ENCODE data around the gene FAM124A. TPM values are rescaled to one million over a fixed set of nuclear protein-coding genes. Genes with fewer than 3 reads are reported as not detected.

FAM124A gene
- total and polyA plus RNA-seq, 2 donors from 2014 or later, result 3.5 to 7.7 TPM

DNA sequence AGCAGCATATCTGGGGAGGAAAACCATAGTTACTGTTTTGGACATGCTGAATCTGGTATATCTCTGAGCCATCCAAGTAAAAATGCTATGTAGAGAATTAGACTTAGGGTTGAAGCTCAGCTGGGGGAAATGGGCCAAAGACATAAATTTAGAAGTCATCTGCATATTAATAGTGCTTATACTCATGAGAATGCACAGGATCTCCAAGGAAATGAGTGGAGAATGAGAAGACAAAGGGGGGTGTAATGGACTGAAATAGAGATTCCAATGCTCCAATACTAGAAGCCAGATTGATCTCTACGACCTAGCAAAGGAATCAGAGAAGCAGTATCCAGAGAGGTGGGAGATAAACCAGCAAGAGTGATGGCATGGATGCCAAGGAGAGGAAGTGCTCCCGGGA is 10.3 kb upstream of the FAM124A start:
- no peaks in the 10 kb centered on the region for H3K36me3 ChIP-seq (ENCODE audit: control insufficient read depth in 2 of 3, insufficient read depth in 3 of 3, low read length in 3 of 3)
- H3K4me1 ChIP-seq (ENCODE audit: control insufficient read depth in 2 of 3, insufficient read depth in 2 of 3, low read depth in 1 of 3, low read length in 3 of 3), result peaks cover 0 to 7% (median 4%) of the 10 kb centered on the region in 3 donors
- H3K9me3 ChIP-seq (ENCODE audit: control insufficient read depth in 2 of 3, insufficient read depth in 1 of 3, low read length in 3 of 3), result no peaks in the 10 kb centered on the region
- FAIRE-seq (no peak), DNase-seq (no peak)
- peak overlapping the region in 1 of 2 donors; percentile 20 for H3K27ac ChIP-seq (ENCODE audit: low read depth in 2 of 2, low read length in 2 of 2)
- H3K27me3 ChIP-seq (ENCODE audit: control insufficient read depth, insufficient read depth, low read length), result no peaks in the 10 kb centered on the region
- no peak overlapping the region for H3K4me3 ChIP-seq (ENCODE audit: low read length in 3 of 3)
- TF ChIP-seq, protein P1, sequence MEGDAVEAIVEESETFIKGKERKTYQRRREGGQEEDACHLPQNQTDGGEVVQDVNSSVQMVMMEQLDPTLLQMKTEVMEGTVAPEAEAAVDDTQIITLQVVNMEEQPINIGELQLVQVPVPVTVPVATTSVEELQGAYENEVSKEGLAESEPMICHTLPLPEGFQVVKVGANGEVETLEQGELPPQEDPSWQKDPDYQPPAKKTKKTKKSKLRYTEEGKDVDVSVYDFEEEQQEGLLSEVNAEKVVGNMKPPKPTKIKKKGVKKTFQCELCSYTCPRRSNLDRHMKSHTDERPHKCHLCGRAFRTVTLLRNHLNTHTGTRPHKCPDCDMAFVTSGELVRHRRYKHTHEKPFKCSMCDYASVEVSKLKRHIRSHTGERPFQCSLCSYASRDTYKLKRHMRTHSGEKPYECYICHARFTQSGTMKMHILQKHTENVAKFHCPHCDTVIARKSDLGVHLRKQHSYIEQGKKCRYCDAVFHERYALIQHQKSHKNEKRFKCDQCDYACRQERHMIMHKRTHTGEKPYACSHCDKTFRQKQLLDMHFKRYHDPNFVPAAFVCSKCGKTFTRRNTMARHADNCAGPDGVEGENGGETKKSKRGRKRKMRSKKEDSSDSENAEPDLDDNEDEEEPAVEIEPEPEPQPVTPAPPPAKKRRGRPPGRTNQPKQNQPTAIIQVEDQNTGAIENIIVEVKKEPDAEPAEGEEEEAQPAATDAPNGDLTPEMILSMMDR (IDR thresholded peaks at IDR 0.05; ENCODE audit: borderline replicate concordance, extremely low read depth, insufficient read depth), result no peak
- intact Hi-C loops (cut with DNase I), result no loop called here
- H3K9ac ChIP-seq (ENCODE audit: low read length in 3 of 3), result no peak overlapping the region

DNA sequence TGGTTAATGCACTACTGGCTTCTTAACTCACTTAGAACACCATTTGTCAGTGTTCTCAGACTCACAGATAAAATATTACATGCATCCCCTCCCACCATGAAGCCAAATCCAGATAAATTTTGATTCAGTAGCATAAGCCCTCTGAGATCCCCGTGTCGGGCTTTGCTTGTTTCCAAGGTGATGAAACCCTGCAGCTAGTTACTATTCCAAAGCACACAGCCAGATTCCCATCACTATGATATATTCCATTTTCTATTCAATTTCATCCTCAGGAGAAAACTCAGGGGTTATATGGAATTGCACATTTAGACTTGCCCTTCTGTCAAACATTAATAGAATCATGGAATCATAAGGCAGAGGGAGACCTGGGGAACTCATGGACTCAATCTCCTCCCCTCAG is 9.4 kb upstream of the FAM124A start:
- no peak overlapping the region for H3K27ac ChIP-seq (ENCODE audit: low read depth in 2 of 2, low read length in 2 of 2)
- H3K4me3 ChIP-seq (ENCODE audit: low read length in 3 of 3), result peak overlapping the region in 1 of 3 donors; percentile 14
- no peaks in the 10 kb centered on the region for H3K9me3 ChIP-seq (ENCODE audit: control insufficient read depth in 2 of 3, insufficient read depth in 1 of 3, low read length in 3 of 3)
- FAIRE-seq (no peak), DNase-seq (peak in 1 of 5 donors; percentile 31)
- H3K4me1 ChIP-seq (ENCODE audit: control insufficient read depth in 2 of 3, insufficient read depth in 2 of 3, low read depth in 1 of 3, low read length in 3 of 3), result peaks cover 0 to 7% (median 4%) of the 10 kb centered on the region in 3 donors
- TF ChIP-seq, protein P1 (IDR thresholded peaks at IDR 0.05; ENCODE audit: borderline replicate concordance, extremely low read depth, insufficient read depth), result no peak
- no peaks in the 10 kb centered on the region for H3K27me3 ChIP-seq (ENCODE audit: control insufficient read depth, insufficient read depth, low read length)
- no peak overlapping the region for H3K9ac ChIP-seq (ENCODE audit: low read length in 3 of 3)
- no peaks in the 10 kb centered on the region for H3K36me3 ChIP-seq (ENCODE audit: control insufficient read depth in 2 of 3, insufficient read depth in 3 of 3, low read length in 3 of 3)
- intact Hi-C loops (cut with DNase I), result no loop called here

DNA sequence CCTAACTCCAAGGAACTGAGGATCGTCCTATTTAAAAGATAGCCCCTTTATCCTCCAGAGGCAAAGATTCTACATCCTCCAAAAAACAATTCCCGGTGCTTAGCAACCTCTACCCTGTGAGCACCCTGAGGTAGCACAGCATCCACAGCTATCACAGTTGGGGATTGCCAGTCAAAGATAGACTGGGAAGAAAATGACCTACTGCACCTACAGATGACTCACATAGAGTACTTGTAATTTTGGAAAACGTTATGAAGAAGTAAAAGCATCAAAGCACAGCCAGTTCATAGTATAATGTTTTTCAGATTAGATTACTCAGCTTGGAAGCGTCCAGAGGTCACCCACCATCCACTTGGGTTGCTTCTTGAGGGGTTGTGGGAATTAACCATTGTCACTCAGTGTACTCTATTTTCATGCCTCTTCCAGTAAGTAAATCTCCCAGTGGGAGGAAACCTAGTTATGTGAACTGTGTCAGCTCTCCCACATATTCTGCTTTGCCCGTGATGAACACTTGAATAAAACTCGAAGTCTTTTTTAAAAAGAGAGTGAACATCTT is 8.9 kb upstream of the FAM124A start:
- peaks cover 0 to 7% (median 4%) of the 10 kb centered on the region in 3 donors for H3K4me1 ChIP-seq (ENCODE audit: control insufficient read depth in 2 of 3, insufficient read depth in 2 of 3, low read depth in 1 of 3, low read length in 3 of 3)
- TF ChIP-seq, protein P1 (IDR thresholded peaks at IDR 0.05; ENCODE audit: borderline replicate concordance, extremely low read depth, insufficient read depth), result no peak
- no peak overlapping the region for H3K4me3 ChIP-seq (ENCODE audit: low read length in 3 of 3)
- intact Hi-C loops (cut with DNase I), result no loop called here
- no peaks in the 10 kb centered on the region for H3K9me3 ChIP-seq (ENCODE audit: control insufficient read depth in 2 of 3, insufficient read depth in 1 of 3, low read length in 3 of 3)
- H3K27ac ChIP-seq (ENCODE audit: low read depth in 2 of 2, low read length in 2 of 2), result peak overlapping the region in 1 of 2 donors; percentile 67
- no peak overlapping the region for H3K9ac ChIP-seq (ENCODE audit: low read length in 3 of 3)
- FAIRE-seq (no peak), DNase-seq (peak in 1 of 5 donors; percentile 9)
- H3K36me3 ChIP-seq (ENCODE audit: control insufficient read depth in 2 of 3, insufficient read depth in 3 of 3, low read length in 3 of 3), result no peaks in the 10 kb centered on the region
- H3K27me3 ChIP-seq (ENCODE audit: control insufficient read depth, insufficient read depth, low read length), result no peaks in the 10 kb centered on the region

DNA sequence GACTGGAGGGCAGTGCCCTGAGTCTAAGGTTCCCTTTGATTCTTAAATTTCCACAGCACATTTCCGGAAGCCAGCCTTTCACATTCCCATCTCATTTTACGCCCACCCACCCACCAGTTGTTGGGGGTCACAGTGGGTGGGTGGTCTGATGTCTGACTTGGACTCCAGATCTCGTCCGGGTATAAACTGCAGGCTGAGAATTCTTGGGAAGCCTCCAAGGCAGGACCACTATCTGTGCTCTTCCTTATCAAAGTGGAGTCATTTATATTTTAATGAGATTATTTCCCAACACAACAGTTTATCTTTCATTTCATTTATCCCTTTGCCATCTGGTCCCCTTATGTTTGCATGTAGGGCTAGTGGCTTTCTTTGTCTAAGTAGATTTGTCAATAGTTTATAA is 3.6 kb upstream of the FAM124A start:
- H3K4me1 ChIP-seq (ENCODE audit: control insufficient read depth in 2 of 3, insufficient read depth in 2 of 3, low read depth in 1 of 3, low read length in 3 of 3), result peaks cover 0 to 9% (median under 1%) of the 10 kb centered on the region in 3 donors
- no peak for FAIRE-seq
- intact Hi-C loops (cut with DNase I), result no loop called here

More for the DNA sequence above, 3.6 kb upstream of the FAM124A start:
- TF ChIP-seq, protein P1 (IDR thresholded peaks at IDR 0.05; ENCODE audit: borderline replicate concordance, extremely low read depth, insufficient read depth), result no peak
- Histone ChIP-seq H3K27ac (ENCODE audit: low read depth in 2 of 2, low read length in 2 of 2) (no peak overlapping the region), H3K36me3 (ENCODE audit: control insufficient read depth in 2 of 3, insufficient read depth in 3 of 3, low read length in 3 of 3) (no peaks in the 10 kb centered on the region), H3K4me3 (ENCODE audit: low read length in 3 of 3) (no peak overlapping the region), H3K9ac (ENCODE audit: low read length in 3 of 3) (no peak overlapping the region), H3K9me3 (ENCODE audit: control insufficient read depth in 2 of 3, insufficient read depth in 1 of 3, low read length in 3 of 3) (no peaks in the 10 kb centered on the region), H3K27me3 (ENCODE audit: control insufficient read depth, insufficient read depth, low read length) (peaks cover 2% of the 10 kb centered on the region)
- DNase-seq, result no peak

Measured in kidney (tissue), 14 donors.